ENCODE measurements around the gene TMEM203.

TMEM203 gene

GRCh38 chr9:137212520-137212919 is 7.1 kb upstream of the TMEM203 start:
- no peak for TF ChIP-seq ZNF274 (IDR thresholded peaks at IDR 0.05; ENCODE audit: low read depth, low read length)
- no peak overlapping the region for H3K4me3 ChIP-seq (ENCODE audit: low read length)

DNA sequence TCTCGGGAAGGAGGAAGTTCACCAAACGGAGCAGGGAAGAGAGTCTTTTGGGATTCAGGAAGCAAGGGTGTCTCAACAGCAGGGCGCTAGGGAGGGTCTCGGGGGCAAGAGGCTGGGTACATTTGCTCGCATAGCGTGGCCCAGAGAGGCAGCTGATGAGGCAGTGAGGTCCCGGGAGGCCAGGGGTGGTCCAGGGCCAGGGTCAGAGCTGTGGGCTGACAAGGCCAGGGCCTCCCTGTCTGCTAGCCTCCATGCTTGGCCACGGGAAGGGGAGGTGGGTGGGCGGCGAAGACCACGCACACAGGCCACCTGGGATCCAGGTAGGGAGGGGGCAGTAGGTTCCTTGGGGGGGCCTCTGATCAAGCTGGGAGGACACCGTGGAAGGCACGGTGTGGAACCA is 6.1 kb upstream of the TMEM203 start:
- TF ChIP-seq ZNF274 (IDR thresholded peaks at IDR 0.05; ENCODE audit: low read depth, low read length) = no peak

DNA sequence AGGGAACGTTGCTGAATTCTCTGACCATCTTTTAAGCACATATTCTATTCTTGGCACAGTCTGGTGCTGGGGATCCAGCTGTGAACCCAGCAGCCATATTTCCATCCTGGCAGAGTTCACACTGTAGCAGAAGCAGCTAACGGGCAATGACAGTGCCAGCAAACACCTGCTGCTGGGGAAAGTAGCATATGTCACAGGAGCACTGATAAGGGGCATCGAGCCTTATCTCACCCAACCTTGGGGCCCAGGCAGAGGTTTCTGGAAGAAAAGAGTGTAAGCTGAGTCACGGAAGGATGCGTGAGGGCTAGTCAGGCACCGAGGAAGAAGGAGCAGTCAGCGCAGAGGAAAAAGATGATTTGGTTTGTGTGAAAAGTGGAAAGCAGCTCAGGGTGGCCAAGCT is 1.2 kb upstream of the TMEM203 start:
- peak overlapping the region; percentile 96 for H3K4me3 ChIP-seq (ENCODE audit: low read length)

More for the DNA sequence above, 6.1 kb upstream of the TMEM203 start:
- H3K4me3 ChIP-seq (ENCODE audit: low read length) = no peak overlapping the region

DNA sequence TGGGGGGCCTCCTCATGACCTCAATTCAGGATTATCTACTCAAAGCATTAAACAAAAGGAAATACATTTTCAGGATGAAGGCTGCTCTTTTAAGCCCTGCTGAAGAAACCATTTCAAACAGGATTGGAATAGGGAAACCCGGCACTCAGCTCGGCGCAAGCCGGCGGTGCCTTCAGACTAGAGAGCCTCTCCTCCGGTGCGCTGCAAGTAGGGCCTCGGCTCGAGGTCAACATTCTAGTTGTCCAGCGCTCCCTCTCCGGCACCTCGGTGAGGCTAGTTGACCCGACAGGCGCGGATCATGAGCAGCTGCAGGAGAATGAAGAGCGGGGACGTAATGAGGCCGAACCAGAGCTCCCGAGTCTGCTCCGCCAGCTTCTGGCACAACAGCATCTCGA is 720 bp downstream of the TMEM203 start:
- TF ChIP-seq ZNF274 (IDR thresholded peaks at IDR 0.05; ENCODE audit: low read depth, low read length) = no peak
- peak overlapping the region; percentile 96 for H3K4me3 ChIP-seq (ENCODE audit: low read length)

More for the DNA sequence above, 1.2 kb upstream of the TMEM203 start:
- TF ChIP-seq ZNF274 (IDR thresholded peaks at IDR 0.05; ENCODE audit: low read depth, low read length) = no peak

GRCh38 chr9:137202966-137203365 is 2.5 kb downstream of the TMEM203 start:
- H3K4me3 ChIP-seq (ENCODE audit: low read length) = no peak overlapping the region
- TF ChIP-seq ZNF274 (IDR thresholded peaks at IDR 0.05; ENCODE audit: low read depth, low read length) = no peak

- TF ChIP-seq ZNF274 (IDR thresholded peaks at IDR 0.05; ENCODE audit: low read depth, low read length) = no peak
- H3K4me3 ChIP-seq (ENCODE audit: low read length) = peak overlapping the region; percentile 70
Observed at GRCh38 chr9:137201205-137201868, 4.1 kb downstream of the TMEM203 start.

DNA sequence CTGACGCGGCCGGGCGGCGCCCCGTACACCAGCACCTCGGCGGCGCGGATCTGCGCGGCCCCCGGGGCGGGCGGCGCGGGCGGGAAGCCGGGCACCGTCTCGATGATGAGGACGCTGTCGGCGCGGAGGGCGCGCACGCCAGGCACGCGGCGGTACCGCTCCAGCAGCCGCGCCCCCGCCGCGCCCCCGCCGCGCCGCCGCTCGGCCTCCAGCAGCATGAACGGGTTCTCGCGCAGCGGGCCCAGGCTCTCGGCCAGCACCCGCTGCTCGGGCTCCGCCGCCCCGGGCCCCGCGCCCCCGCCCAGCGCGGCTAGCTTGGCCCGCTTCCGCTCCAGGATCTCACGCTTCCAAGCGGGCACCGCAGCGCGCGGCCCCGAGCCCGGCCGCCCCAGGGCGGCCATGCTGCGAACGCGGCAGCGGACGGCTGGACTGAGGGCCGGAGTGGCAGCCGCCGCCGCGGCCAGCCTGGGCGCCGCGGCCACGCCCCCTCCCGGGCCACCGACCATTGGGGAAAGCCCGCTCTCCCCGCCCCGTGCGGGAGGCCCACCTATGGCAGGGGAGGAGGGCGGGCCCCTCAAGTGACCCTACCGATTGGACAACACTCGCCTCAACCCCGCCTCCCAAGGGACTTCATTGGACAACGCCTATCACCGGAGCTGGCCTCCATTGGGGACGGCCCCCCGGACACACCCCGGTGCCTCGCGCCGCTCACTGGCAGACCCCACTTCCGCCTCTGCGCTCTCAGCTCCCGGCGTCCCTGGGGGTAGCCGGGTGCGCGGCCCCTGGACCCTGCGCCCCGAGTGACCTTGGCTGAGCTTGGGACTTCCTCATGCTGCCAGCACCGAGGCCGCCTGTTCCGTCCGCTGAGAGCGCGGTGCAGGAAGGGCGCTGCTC is 4.9 kb downstream of the TMEM203 start, which contains the start of gene TPRN:
Gene TPRN, minus strand, starts transcription at position 431 of the 894 bp plus-strand sequence. Its CDS starts 30 bp downstream, at position 401.
- H3K4me3 ChIP-seq (ENCODE audit: low read length) = peak within 1 kb of the TSS; percentile 70
- no peak for TF ChIP-seq ZNF274 (IDR thresholded peaks at IDR 0.05; ENCODE audit: low read depth, low read length)

GRCh38 chr9:137199411-137200121 is 5.9 kb downstream of the TMEM203 start:
- no peak for TF ChIP-seq ZNF274 (IDR thresholded peaks at IDR 0.05; ENCODE audit: low read depth, low read length)
- H3K4me3 ChIP-seq (ENCODE audit: low read length) = peak overlapping the region; percentile 35; the same call in 1 of the 2 replicates

- no peak for TF ChIP-seq ZNF274 (IDR thresholded peaks at IDR 0.05; ENCODE audit: low read depth, low read length)
Observed at GRCh38 chr9:137198902-137199283, 6.6 kb downstream of the TMEM203 start.

GRCh38 chr9:137198051-137198901 is 7.2 kb downstream of the TMEM203 start:
- no peak for TF ChIP-seq ZNF274 (IDR thresholded peaks at IDR 0.05; ENCODE audit: low read depth, low read length)
- H3K4me3 ChIP-seq (ENCODE audit: low read length) = no peak overlapping the region

More at GRCh38 chr9:137198902-137199283, 6.6 kb downstream of the TMEM203 start:
- no peak overlapping the region for H3K4me3 ChIP-seq (ENCODE audit: low read length)

- TF ChIP-seq ZNF274 (IDR thresholded peaks at IDR 0.05; ENCODE audit: low read depth, low read length) = no peak
- H3K4me3 ChIP-seq (ENCODE audit: low read length) = no peak overlapping the region
Observed at GRCh38 chr9:137195525-137196220, 9.8 kb downstream of the TMEM203 start.

DNA sequence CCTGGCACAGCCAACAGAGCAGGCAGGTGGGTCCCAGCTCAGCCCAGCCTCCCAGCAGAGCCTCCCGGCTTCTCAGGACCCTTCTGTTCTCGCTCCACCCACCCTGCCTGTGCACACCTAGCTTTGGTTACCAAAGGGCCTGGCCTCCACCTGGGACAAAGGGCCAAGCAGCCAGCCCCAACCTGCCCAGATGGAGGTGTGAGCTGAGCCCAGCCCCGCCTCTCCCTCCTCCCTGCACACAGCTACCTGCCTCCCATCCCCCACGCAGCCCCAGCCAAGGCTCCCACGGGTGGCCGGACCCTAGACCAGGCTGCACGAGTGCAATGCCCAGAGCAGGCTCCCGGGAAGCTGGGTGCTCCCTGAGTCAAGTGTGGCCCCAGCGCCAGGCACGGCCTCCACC is 10.5 kb downstream of the TMEM203 start:
- no peak for TF ChIP-seq ZNF274 (IDR thresholded peaks at IDR 0.05; ENCODE audit: low read depth, low read length)

GRCh38 chr9:137194388-137194787 is 11.1 kb downstream of the TMEM203 start:
- no peak overlapping the region for H3K4me3 ChIP-seq (ENCODE audit: low read length)
- no peak for TF ChIP-seq ZNF274 (IDR thresholded peaks at IDR 0.05; ENCODE audit: low read depth, low read length)

More for the DNA sequence above, 10.5 kb downstream of the TMEM203 start:
- no peak overlapping the region for H3K4me3 ChIP-seq (ENCODE audit: low read length)

Data from GM08714 (cell line).